Tibial artery (tissue), 4 donors: ENCODE data around the gene CHAC1.

Experiments used
- DNase-seq, 2 donors: peaks; one replicate each; pipeline ENCODE4 v3.0.0-alpha.2; 2019
- H3K27ac ChIP-seq, 2 donors: fragments of 200-600 bp; sonication (generic) in 1 of 2; 1 replicate in 1 of 2; 2 replicates in 1 of 2; pipeline ENCODE4 v1.5.1; 2018 to 2019; ENCODE audit warnings: mild to moderate bottlenecking in 1 of 2
- H3K27me3 ChIP-seq, 2 donors: fragments of 200-600 bp; sonication (generic) in 1 of 2; one replicate each; pipeline versions ENCODE4 v1.5.1 to v1.6.0; 2016 to 2019
- H3K36me3 ChIP-seq, 3 donors: fragments of 200-600 bp; sonication (generic) in 2 of 3; one replicate each; pipeline ENCODE4 v1.5.1; 2016 to 2019; ENCODE audit warnings: mild to moderate bottlenecking in 2 of 3
- H3K4me1 ChIP-seq, 4 donors: fragments of 200-600 bp; sonication (generic) in 2 of 4; 1 replicate in 3 of 4; 2 replicates in 1 of 4; pipeline ENCODE4 v1.5.1; 2016 to 2019
- H3K4me3 ChIP-seq, 2 donors: fragments of 200-600 bp; sonication (generic) in 1 of 2; 1 replicate in 1 of 2; 2 replicates in 1 of 2; pipeline ENCODE4 v1.5.1; 2018 to 2019; ENCODE audit warnings: mild to moderate bottlenecking in 2 of 2
- H3K9me3 ChIP-seq, 3 donors: fragments of 200-600 bp; sonication (generic) in 1 of 3; one replicate each; pipeline ENCODE4 v1.5.1; 2016 to 2019
- intact Hi-C: fragments of 100-400 bp; cut with DNase I; formaldehyde crosslinking; loops from one replicate; pipeline ENCODE4 v1.15.0; 2023; ENCODE audit warnings: low total_unique reads
- TF ChIP-seq, protein P1 (sequence below), 2 experiments: fragments of 200-600 bp in 1 of 2; fragments of 450-650 bp in 1 of 2; IDR thresholded peaks; one replicate each; pipeline ENCODE4 v1.5.1; 2017 to 2019; ENCODE audit warnings: antibody characterized with exemption in 2 of 2, mild to moderate bottlenecking in 1 of 2, moderate library complexity in 1 of 2

The CHAC1 gene

DNA sequence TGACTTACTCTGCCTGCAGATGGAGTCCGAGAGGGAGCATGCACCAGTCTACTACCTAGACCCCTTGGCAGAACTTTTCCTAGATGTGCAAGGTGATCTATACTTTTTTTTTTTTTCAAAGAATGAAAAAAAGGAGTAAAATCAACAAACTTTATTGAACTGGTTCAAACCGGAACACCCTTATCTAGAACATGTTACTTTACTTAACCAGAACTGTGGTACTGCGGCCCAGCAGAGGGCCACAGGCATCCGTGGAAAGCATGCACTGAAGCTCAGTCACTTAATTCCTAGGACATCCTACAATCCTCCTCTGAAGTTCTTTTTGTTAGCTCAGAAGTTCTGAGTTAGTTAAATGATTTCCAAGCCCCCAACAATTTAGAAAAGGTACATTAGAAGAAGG lies 21.6 kb downstream of the CHAC1 start:
- intact Hi-C loops: no loop called here

DNA sequence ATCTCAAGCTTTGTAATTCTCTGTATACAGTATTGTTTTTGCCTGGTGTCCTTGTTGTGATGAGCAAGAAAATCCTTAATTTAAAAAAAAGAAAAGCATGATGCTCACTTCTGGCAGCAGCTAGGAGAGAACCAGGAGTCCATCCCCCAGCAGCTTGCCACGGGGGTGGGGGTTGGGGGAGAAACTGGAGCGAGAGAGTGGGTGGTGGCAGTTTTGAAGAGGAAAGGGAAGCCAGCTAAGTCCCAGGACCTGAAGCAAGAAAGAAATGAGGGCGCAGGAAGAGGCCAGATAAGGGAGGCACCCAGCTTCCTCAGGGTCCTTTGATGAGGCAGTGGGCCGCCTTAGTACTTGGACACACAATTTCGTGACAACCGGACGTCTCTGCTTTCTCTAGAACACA lies 23.5 kb downstream of the CHAC1 start:
- Histone ChIP-seq H3K4me1 (peaks cover 0 to 57% (median 21%) of the 10 kb centered on the region in 4 donors), H3K27ac (peak overlapping the region; percentile 25 to 62), H3K27me3 (no peaks in the 10 kb centered on the region), H3K36me3 (peaks cover 38 to 58% (median 39%) of the 10 kb centered on the region in 3 donors), H3K9me3 (no peaks in the 10 kb centered on the region), H3K4me3 (no peak overlapping the region)
- TF ChIP-seq, protein P1, sequence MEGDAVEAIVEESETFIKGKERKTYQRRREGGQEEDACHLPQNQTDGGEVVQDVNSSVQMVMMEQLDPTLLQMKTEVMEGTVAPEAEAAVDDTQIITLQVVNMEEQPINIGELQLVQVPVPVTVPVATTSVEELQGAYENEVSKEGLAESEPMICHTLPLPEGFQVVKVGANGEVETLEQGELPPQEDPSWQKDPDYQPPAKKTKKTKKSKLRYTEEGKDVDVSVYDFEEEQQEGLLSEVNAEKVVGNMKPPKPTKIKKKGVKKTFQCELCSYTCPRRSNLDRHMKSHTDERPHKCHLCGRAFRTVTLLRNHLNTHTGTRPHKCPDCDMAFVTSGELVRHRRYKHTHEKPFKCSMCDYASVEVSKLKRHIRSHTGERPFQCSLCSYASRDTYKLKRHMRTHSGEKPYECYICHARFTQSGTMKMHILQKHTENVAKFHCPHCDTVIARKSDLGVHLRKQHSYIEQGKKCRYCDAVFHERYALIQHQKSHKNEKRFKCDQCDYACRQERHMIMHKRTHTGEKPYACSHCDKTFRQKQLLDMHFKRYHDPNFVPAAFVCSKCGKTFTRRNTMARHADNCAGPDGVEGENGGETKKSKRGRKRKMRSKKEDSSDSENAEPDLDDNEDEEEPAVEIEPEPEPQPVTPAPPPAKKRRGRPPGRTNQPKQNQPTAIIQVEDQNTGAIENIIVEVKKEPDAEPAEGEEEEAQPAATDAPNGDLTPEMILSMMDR (IDR thresholded peaks at IDR 0.05): no peak
- DNase-seq: no peak
- intact Hi-C loops: no loop called here

More for the DNA sequence above, 21.6 kb downstream of the CHAC1 start:
- DNase-seq: no peak
- Histone ChIP-seq H3K4me1 (peaks cover 0 to 47% (median 19%) of the 10 kb centered on the region in 4 donors), H3K27ac (peak overlapping the region in 1 of 2 donors; percentile 62), H3K36me3 (peaks cover 19 to 38% (median 22%) of the 10 kb centered on the region in 3 donors), H3K27me3 (no peaks in the 10 kb centered on the region), H3K4me3 (no peak overlapping the region), H3K9me3 (no peaks in the 10 kb centered on the region)
- TF ChIP-seq, protein P1 (IDR thresholded peaks at IDR 0.05): peak in 1 of 2 experiments; percentile 27

DNA sequence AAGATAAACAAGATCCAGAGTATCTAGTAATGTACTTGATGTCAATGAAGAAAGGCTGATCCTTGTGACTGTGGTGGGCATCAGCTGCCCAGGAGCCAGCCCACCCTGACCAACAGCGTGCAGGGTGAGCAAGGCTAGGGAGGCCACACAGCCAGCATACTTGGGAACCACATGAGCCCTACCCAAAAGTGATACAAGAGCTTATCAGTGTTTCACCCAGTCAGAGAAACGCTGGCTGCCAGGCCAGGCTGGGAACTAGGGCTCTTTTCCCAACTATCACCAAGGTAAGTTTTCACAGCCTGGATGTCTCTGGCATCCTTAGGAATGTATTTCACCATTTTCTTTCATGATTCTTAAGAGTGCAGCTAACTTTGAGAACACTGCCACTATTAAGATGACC lies 24.9 kb downstream of the CHAC1 start:
- no peaks in the 10 kb centered on the region for H3K9me3 ChIP-seq
- H3K27ac ChIP-seq: no peak overlapping the region
- no peak overlapping the region for H3K4me3 ChIP-seq
- H3K4me1 ChIP-seq: peaks cover 0 to 60% (median 28%) of the 10 kb centered on the region in 4 donors
- no peak for DNase-seq
- no peaks in the 10 kb centered on the region for H3K27me3 ChIP-seq
- H3K36me3 ChIP-seq: peaks cover 49 to 71% (median 52%) of the 10 kb centered on the region in 3 donors
- TF ChIP-seq, protein P1 (IDR thresholded peaks at IDR 0.05): no peak
- intact Hi-C loops: no loop called here

DNA sequence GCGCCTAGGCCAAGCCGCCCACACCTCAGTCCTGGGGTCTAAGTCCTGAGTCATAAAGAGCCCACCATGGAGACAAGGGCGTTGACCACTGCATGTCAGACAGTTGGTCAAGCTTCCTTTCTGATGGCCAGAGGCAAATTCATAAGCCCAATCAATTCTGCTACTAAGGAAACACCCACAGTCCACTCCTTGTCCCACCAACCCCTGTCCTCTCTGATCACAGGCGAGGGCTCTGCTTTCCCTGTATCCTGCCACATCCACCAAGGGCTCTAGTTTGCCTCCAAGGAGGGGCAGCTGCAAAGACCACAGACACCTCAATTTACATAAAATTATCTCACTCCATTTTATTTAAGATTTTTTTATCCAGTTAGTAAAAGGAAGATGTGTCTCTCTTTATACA lies 25.3 kb downstream of the CHAC1 start:
- Histone ChIP-seq H3K36me3 (peaks cover 49 to 75% (median 54%) of the 10 kb centered on the region in 3 donors), H3K27me3 (no peaks in the 10 kb centered on the region), H3K9me3 (no peaks in the 10 kb centered on the region), H3K27ac (no peak overlapping the region), H3K4me3 (no peak overlapping the region), H3K4me1 (peaks cover 0 to 64% (median 31%) of the 10 kb centered on the region in 4 donors)
- intact Hi-C loops: no loop called here
- no peak for DNase-seq
- TF ChIP-seq, protein P1 (IDR thresholded peaks at IDR 0.05): no peak

DNA sequence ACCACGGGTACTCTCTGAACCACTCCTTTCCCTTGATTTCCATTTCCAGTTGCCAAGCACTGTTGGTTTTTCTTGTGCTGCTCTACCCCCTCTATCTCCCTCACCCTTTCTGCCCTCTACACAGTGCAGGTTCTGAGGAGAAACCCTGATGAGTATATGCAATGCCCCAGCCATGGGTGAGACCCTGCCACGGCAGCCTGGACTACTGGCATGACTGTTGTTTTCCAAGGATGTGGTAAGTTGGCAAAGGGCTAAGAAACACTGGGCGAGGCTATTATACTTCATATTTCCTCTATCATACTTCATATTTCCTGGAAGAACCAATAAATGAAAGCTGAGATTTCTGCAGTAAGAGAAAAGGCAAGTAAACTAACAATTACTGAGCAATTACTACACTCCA lies 27.9 kb downstream of the CHAC1 start:
- no peak for DNase-seq
- Histone ChIP-seq H3K4me3 (no peak overlapping the region), H3K36me3 (peaks cover 55 to 100% (median 78%) of the 10 kb centered on the region in 3 donors), H3K27ac (no peak overlapping the region), H3K27me3 (no peaks in the 10 kb centered on the region), H3K4me1 (peaks cover 0 to 72% (median 37%) of the 10 kb centered on the region in 4 donors), H3K9me3 (no peaks in the 10 kb centered on the region)
- TF ChIP-seq, protein P1 (IDR thresholded peaks at IDR 0.05): no peak
- intact Hi-C loops: no loop called here
